Dermis microvascular lymphatic vessel endothelial cell (primary cell): ENCODE measurements around the gene CDK5RAP2. TPM values are rescaled to one million over a fixed set of nuclear protein-coding genes. Genes with fewer than 3 reads are reported as not detected.
"Not testable (repeated sequence)": the region's sequence is repeated elsewhere in the genome, so short reads cannot be mapped to it uniquely, and the experiment has no call there.

Experiments
- DNase-seq, 2 donors: peaks; one replicate each; pipeline versions ENCODE4 v3.0.0 to v3.0.0-alpha.2; 2010; ENCODE audit warnings: low read depth in 2 of 2
- total RNA-seq: library from RNA; depleted of rRNA; stranded (reverse); fragments of >200 nt; gene quantifications from 2 replicates; pipeline ENCODE4 v1.2.1, GENCODE V29; 2014

CDK5RAP2 gene
- total RNA-seq, 1 donor from 2014 or later, result 19.0 TPM

GRCh38 chr9:120515996-120516395 lies 64.0 kb downstream of the CDK5RAP2 start:
- not testable (repeated sequence) for DNase-seq

- not testable (repeated sequence) for DNase-seq
Observed at GRCh38 chr9:120515481-120515880, 64.5 kb downstream of the CDK5RAP2 start.

GRCh38 chr9:120514405-120514804 lies 65.6 kb downstream of the CDK5RAP2 start:
- no peak for DNase-seq

GRCh38 chr9:120513825-120514396 lies 66.1 kb downstream of the CDK5RAP2 start:
- no peak for DNase-seq

GRCh38 chr9:120510816-120511215 lies 69.2 kb downstream of the CDK5RAP2 start:
- no peak for DNase-seq

- DNase-seq, result no peak
Observed at GRCh38 chr9:120507936-120508510, 71.9 kb downstream of the CDK5RAP2 start.

GRCh38 chr9:120505186-120505585 lies 74.8 kb downstream of the CDK5RAP2 start:
- no peak for DNase-seq

GRCh38 chr9:120500733-120501132 lies 79.2 kb downstream of the CDK5RAP2 start:
- no peak for DNase-seq

- not testable (repeated sequence) for DNase-seq
Observed at GRCh38 chr9:120497865-120498264, 82.1 kb downstream of the CDK5RAP2 start.

GRCh38 chr9:120496438-120496837 lies 83.5 kb downstream of the CDK5RAP2 start:
- DNase-seq, result not testable (repeated sequence)

- no peak for DNase-seq
Observed at GRCh38 chr9:120490888-120491595, 88.9 kb downstream of the CDK5RAP2 start.

GRCh38 chr9:120486835-120487234 lies 93.1 kb downstream of the CDK5RAP2 start:
- DNase-seq, result no peak

- no peak for DNase-seq
Observed at GRCh38 chr9:120486347-120486746, 93.6 kb downstream of the CDK5RAP2 start.

GRCh38 chr9:120485788-120486187 lies 94.2 kb downstream of the CDK5RAP2 start:
- no peak for DNase-seq

- no peak for DNase-seq
Observed at GRCh38 chr9:120484162-120484561, 95.8 kb downstream of the CDK5RAP2 start.

- no peak for DNase-seq
Observed at GRCh38 chr9:120482424-120483186, 97.4 kb downstream of the CDK5RAP2 start.

GRCh38 chr9:120481846-120482245 lies 98.1 kb downstream of the CDK5RAP2 start:
- DNase-seq, result no peak

GRCh38 chr9:120481248-120481647 lies 98.7 kb downstream of the CDK5RAP2 start:
- peak in 1 of 2 donors; percentile 7 for DNase-seq

GRCh38 chr9:120480707-120481106 lies 99.3 kb downstream of the CDK5RAP2 start:
- peak in 1 of 2 donors; percentile 15 for DNase-seq

- no peak for DNase-seq
Observed at GRCh38 chr9:120478208-120478607, 101.8 kb downstream of the CDK5RAP2 start.

- peak; percentile 21 to 54 for DNase-seq
Observed at GRCh38 chr9:120477534-120478001, 102.4 kb downstream of the CDK5RAP2 start.

GRCh38 chr9:120475341-120475740 lies 104.6 kb downstream of the CDK5RAP2 start:
- DNase-seq, result no peak
